Activated T-cell treated with anti-CD3 and anti-CD28 coated beads, Interleukin-2, amount 50 U/mL, for 4 hours (primary cell): ENCODE data around the gene KCNQ5. TPM values are rescaled to one million over a fixed set of nuclear protein-coding genes. Genes with fewer than 3 reads are reported as not detected.
"Not testable (repeated sequence)": the region's sequence is repeated elsewhere in the genome, so short reads cannot be mapped to it uniquely, and the experiment has no call there.

Experiments
- ATAC-seq, 2 donors: fragments of 200-7000 bp; cut with Tn5 transposase; one replicate each; pipeline ENCODE4 v1.10.0; 2021
- DNase-seq: peaks from one replicate; pipeline ENCODE4 v3.0.0-alpha.2; 2020
- H3K27me3 Mint-ChIP-seq: one replicate; pipeline ENCODE4 v1.8.0; 2021; ENCODE audit warnings: low read depth, mixed read lengths
- H3K36me3 Mint-ChIP-seq: one replicate; pipeline ENCODE4 v1.8.0; 2022; ENCODE audit warnings: mixed read lengths; ENCODE audit not compliant: insufficient read depth
- H3K4me1 Mint-ChIP-seq: one replicate; pipeline ENCODE4 v1.8.0; 2021; ENCODE audit warnings: low read depth, mixed read lengths
- H3K4me3 Mint-ChIP-seq: one replicate; pipeline ENCODE4 v1.8.0; 2021; ENCODE audit warnings: mild to moderate bottlenecking, moderate library complexity, mixed read lengths
- H3K9me3 Mint-ChIP-seq: one replicate; pipeline ENCODE4 v1.8.0; 2021; ENCODE audit warnings: mixed read lengths
- total RNA-seq, 3 donors: library from RNA; stranded (reverse); gene quantifications; one replicate each; pipeline ENCODE4 v1.2.1, GENCODE V29; 2021

The KCNQ5 gene
- total RNA-seq, 3 donors from 2014 or later: 9.7 to 13.1 (median 11.0) TPM

DNA sequence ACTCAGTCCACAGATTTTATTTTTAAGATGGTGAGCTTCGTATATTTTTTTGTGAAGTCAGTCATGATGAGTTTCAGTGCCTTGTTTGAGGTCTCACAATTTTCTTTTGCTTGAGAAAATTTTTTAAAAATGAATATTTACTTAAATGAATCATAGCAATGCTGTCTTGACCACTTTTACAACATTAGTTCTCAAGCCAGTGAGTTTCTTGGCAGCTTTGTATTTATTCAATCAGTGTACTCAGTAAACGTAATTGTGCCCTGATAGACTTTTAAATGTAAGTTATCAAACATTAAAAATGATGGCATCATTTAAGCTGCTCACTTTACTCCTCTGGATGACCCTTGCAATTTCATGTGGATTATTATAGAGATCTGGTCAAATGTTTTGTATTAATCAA is 342.1 kb downstream of the KCNQ5 start:
- no peaks in the 10 kb centered on the region for H3K4me1 Mint-ChIP-seq
- no peak for ATAC-seq
- no peaks in the 10 kb centered on the region for H3K27me3 Mint-ChIP-seq
- no peaks in the 10 kb centered on the region for H3K36me3 Mint-ChIP-seq
- DNase-seq: no peak
- H3K9me3 Mint-ChIP-seq: no peaks in the 10 kb centered on the region
- H3K4me3 Mint-ChIP-seq: no peak overlapping the region

DNA sequence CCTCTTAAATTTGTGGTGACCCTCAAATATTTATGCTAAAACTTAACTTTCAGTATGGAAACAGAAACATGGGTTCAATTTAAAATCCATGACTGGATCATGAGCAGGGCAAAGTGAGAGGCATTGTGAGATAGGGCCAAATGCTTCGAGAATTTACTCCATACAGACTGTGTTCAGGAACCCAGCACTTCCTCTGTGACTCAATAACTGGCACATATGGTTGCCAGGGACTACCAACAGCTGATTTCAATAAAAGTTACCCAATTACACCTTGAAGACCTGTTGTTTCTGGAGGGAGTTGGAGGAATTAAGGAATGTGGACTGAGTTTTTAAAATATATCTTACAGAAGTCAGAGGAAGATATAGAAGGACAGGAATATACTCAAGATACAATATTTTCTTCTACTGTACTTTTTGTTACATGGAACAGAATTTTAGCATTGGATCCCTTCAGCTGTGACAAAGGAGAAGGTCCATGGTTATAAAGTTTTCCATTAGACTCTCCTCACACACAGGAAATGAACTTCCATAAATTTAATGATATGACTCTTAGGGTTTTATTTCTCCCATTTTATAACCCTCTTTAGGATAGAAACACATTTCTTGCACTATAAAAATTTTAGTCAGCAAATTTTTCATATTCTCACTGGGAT is 344.9 kb downstream of the KCNQ5 start:
- no peaks in the 10 kb centered on the region for H3K27me3 Mint-ChIP-seq
- DNase-seq (no peak), ATAC-seq (no peak)
- no peak overlapping the region for H3K4me3 Mint-ChIP-seq
- H3K4me1 Mint-ChIP-seq: no peaks in the 10 kb centered on the region
- H3K9me3 Mint-ChIP-seq: no peaks in the 10 kb centered on the region
- no peaks in the 10 kb centered on the region for H3K36me3 Mint-ChIP-seq

DNA sequence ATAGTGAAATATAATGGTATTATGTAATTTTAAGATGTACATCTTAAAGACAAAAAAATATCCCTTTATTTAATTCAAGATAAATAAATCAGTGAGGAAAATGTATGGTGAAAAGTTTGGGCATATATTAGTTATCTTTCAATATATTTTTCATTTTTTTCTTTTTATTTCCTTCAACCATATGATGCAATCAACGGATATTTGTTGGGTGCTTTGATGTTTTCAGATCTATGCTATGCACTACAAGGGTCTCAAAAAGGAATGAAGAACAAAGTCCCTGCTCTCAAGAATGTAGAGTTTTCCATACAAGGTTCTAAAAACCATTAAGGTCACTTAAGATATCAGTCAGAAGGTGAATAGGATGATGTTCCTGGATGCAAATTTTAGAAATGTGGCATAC is 345.5 kb downstream of the KCNQ5 start:
- Mint-ChIP-seq H3K4me3 (no peak overlapping the region), H3K9me3 (no peaks in the 10 kb centered on the region), H3K27me3 (no peaks in the 10 kb centered on the region), H3K4me1 (no peaks in the 10 kb centered on the region), H3K36me3 (no peaks in the 10 kb centered on the region)
- ATAC-seq: no peak
- DNase-seq: no peak

DNA sequence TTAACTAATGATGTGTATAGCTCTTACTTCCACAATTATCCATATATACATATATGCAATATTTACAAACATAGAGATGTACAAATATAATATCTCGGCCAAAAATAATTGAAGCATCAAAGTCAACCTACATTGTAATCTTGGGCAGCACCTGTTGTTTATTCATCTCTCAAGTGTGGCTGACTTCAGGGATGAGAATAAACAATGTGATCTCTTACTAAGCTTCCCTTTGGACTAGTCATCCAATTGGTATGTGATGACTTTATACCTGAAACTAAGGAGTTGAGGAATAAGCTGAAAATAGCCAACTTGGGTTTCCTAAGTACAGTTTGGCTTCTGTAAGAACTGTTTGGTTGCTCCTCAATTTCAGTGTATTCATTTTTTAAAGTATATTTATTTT is 346.8 kb downstream of the KCNQ5 start:
- H3K4me3 Mint-ChIP-seq: no peak overlapping the region
- ATAC-seq (no peak), DNase-seq (no peak)
- H3K4me1 Mint-ChIP-seq: no peaks in the 10 kb centered on the region
- H3K36me3 Mint-ChIP-seq: no peaks in the 10 kb centered on the region
- H3K9me3 Mint-ChIP-seq: no peaks in the 10 kb centered on the region
- no peaks in the 10 kb centered on the region for H3K27me3 Mint-ChIP-seq

DNA sequence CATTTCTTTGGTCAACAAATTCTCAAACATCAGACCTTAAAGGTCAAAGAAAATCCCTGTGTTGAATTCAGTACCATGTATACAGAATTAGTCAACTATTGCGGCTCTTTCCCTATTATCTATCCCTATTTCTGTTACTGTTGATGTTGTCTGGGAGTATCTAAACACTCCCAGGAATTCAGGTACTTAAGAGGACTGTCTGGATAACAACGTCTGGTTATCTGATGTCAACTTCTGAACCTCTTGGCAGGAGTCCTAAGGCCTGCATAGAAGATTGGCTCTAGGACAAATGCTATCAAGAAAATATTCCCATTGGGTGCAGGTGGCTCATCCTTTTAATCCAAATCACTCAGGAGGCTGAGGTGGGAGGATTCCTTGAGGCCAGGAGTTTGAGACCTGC is 347.8 kb downstream of the KCNQ5 start:
- Mint-ChIP-seq H3K4me1 (no peaks in the 10 kb centered on the region), H3K36me3 (no peaks in the 10 kb centered on the region), H3K27me3 (no peaks in the 10 kb centered on the region), H3K9me3 (no peaks in the 10 kb centered on the region), H3K4me3 (no peak overlapping the region)
- ATAC-seq (no peak), DNase-seq (no peak)

DNA sequence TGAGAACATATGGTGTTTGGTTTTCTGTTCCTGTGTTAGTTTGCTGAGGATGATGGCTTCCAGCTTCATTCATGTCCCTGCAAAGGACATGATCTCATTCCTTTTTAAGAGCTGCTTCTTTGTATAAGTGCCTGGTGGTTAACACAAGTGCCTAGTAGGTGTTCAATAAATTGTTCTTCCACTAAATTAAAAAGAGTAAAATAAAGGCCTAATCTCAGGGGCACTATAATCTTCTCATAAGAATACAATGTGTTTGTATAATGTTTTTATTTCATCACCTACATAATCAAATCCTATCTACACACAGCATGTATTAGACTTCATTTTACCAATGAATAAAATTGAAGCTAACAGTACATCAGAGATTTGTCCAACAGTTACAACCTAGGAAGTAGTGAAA is 350.7 kb downstream of the KCNQ5 start:
- no peak for DNase-seq
- H3K4me3 Mint-ChIP-seq: no peak overlapping the region
- H3K27me3 Mint-ChIP-seq: no peaks in the 10 kb centered on the region
- no peaks in the 10 kb centered on the region for H3K4me1 Mint-ChIP-seq
- H3K36me3 Mint-ChIP-seq: no peaks in the 10 kb centered on the region
- H3K9me3 Mint-ChIP-seq: no peaks in the 10 kb centered on the region
- no peak for ATAC-seq

DNA sequence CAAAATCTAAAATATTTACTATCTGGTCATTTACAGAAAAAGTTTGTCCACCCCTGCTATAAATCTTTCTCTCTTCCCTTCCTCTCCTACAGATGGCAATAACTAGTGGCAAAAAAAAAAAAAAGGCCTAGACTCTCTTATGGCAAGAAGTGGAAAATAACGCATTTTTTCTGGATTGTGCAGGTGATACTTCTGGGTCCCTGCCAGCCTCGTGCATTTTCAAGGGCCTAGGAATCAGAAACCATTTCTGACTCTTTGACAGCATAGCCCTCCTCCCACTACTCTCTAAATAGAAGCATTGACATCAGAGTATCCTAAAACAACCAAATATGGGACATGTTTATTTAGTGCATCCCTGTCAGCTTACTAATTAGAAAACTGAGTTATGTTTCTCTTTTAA is 352.4 kb downstream of the KCNQ5 start:
- Mint-ChIP-seq H3K9me3 (no peaks in the 10 kb centered on the region), H3K36me3 (no peaks in the 10 kb centered on the region), H3K27me3 (no peaks in the 10 kb centered on the region), H3K4me3 (no peak overlapping the region), H3K4me1 (no peaks in the 10 kb centered on the region)
- ATAC-seq: no peak
- DNase-seq: no peak

DNA sequence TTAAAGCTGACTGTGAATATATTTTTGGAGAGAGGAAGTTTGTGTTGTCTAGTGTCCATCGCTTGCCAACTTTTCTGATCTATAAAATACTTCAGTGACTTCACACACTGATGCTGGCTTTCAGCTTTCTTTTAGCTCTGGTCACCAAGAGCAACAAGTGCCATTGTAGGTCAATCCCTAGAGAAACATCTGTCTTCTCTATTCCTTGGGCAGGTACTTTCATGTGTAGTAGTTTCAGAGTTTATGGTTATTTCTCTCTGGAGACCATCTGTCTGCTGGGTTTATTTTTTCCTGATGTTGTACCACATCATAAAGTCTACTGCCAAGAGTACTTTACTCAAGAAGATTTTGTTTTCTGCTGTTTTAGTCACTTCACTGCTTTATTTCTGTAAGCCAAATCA is 353.5 kb downstream of the KCNQ5 start:
- DNase-seq (no peak), ATAC-seq (no peak)
- H3K9me3 Mint-ChIP-seq: no peaks in the 10 kb centered on the region
- no peak overlapping the region for H3K4me3 Mint-ChIP-seq
- no peaks in the 10 kb centered on the region for H3K36me3 Mint-ChIP-seq
- no peaks in the 10 kb centered on the region for H3K27me3 Mint-ChIP-seq
- no peaks in the 10 kb centered on the region for H3K4me1 Mint-ChIP-seq

DNA sequence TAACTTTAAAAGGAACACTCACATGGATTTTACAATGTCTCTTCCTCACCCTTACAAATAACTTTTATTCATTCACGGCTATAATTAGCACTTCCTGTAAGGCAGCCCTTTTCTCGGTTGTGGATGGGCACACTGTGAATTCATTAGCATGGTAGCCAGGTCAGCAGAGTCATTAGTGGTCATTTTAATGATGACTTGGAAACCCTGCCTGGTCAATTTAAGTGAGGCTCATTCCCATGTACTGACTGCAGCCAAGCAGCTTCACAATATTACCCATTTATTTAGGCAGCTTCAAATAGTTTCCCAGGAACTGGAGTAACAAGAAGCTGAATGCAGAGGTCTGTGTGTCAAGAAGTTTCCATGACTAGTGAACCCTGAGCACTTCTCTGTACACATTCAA is 354.6 kb downstream of the KCNQ5 start:
- no peaks in the 10 kb centered on the region for H3K9me3 Mint-ChIP-seq
- no peak for ATAC-seq
- no peak for DNase-seq
- no peak overlapping the region for H3K4me3 Mint-ChIP-seq
- no peaks in the 10 kb centered on the region for H3K36me3 Mint-ChIP-seq
- H3K27me3 Mint-ChIP-seq: no peaks in the 10 kb centered on the region
- no peaks in the 10 kb centered on the region for H3K4me1 Mint-ChIP-seq

DNA sequence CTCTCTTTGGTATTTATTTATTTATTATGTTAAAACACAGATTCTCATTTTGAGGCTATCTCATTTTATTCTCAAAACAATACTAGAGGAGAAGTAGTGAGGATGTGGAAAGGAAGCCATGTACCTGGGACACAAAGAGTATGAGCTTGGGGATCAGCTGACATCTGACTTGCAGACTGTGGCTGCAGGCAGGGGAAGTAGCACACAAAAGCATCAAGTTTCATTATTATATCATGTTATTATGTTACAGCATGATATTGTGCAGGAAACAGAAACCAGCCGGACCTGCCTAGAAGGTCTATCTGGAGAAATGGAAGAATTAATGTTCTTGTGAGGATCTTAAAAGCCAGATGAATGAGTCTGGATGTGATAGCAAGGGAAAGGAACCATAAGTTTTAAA is 355.2 kb downstream of the KCNQ5 start:
- no peaks in the 10 kb centered on the region for H3K36me3 Mint-ChIP-seq
- no peak overlapping the region for H3K4me3 Mint-ChIP-seq
- no peaks in the 10 kb centered on the region for H3K4me1 Mint-ChIP-seq
- H3K27me3 Mint-ChIP-seq: no peaks in the 10 kb centered on the region
- DNase-seq (no peak), ATAC-seq (no peak)
- H3K9me3 Mint-ChIP-seq: no peaks in the 10 kb centered on the region

DNA sequence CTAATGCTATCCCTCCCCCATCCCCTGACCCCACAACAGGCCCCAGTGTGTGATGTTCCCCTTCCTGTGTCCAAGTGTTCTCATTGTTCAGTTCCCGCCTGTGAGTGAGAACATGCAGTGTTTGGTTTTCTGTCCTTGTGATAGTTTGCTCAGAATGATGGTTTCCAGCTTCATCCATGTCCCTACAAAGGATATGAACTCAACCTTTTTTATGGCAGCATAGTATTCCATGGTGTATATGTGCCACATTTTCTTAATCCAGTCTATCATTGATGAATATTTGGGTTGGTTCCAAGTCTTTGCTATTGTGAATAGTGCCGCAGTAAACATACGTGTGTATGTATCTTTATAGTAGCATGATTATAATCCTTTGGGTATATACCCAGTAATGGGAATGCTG is 356.9 kb downstream of the KCNQ5 start:
- not testable (repeated sequence) for ATAC-seq, H3K9me3 Mint-ChIP-seq, H3K4me3 Mint-ChIP-seq, H3K36me3 Mint-ChIP-seq, H3K4me1 Mint-ChIP-seq, DNase-seq, H3K27me3 Mint-ChIP-seq

DNA sequence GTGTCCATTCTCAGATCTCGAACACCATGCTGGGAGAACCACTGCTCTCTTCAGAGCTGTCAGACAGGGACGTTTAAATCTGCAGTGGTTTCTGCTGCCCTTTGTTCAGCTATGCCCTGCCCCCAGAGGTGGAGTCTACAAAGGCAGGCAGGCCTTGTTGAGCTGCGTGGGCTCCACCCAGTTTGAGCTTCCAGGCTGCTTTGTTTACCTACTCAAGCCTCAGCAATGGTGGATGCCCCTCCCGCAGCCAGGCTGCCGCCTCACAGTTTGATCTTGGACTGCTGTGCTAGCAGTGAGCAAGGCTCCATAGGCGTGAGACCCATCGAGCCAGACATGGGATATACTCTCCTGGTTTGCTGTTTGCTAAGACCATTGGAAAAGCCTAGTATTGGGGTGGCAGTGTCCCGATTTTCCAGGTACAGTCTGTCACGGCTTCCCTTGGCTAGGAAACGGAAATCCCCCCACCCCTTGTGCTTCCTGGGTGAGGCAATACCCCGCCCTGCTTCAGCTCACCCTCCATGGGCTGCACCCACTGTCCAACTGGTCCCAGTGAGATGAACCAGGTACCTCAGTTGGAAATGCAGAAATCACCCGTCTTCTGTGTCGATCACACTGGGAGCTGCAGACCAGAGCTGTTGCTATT is 362.4 kb downstream of the KCNQ5 start:
- H3K4me1 Mint-ChIP-seq, H3K27me3 Mint-ChIP-seq, DNase-seq, ATAC-seq, H3K4me3 Mint-ChIP-seq: not testable (repeated sequence)
- Mint-ChIP-seq H3K9me3 (peaks cover 13% of the 10 kb centered on the region), H3K36me3 (peaks cover 11% of the 10 kb centered on the region)

DNA sequence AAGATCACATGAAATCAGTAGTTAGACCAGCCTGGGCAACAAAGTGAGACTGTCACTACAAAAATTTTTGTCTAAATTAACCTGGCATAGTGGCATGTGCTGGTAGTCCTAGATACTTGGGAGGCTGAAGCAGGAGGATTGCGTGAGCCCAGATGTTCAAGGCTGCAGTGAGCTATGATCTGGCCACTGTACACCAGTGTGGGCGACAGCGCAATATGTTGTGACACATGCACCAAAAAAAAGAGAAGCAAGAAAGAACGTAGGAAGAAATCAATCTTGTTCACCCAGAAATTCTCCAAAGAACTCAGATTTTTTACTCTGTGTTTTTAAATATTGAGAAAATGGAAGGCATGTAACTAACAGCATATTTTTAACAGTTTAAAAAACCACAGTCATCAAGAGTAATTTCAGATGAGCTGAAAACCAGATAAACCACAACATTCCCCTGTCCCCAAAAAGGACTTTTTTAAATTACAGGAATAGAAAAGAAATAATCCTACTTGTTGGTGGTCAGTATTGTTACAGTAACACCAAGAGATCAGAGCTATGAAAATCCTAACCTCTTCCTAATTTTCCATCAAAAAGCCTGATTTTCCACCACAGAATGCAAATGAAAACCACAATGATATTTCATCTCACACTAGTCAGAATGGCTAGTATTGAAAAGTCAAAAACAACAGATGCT is 363.3 kb downstream of the KCNQ5 start:
- H3K27me3 Mint-ChIP-seq: no peaks in the 10 kb centered on the region
- no peaks in the 10 kb centered on the region for H3K4me1 Mint-ChIP-seq
- H3K36me3 Mint-ChIP-seq: peaks cover 11% of the 10 kb centered on the region
- no peak for ATAC-seq
- peaks cover 13% of the 10 kb centered on the region for H3K9me3 Mint-ChIP-seq
- no peak overlapping the region for H3K4me3 Mint-ChIP-seq
- DNase-seq: no peak

DNA sequence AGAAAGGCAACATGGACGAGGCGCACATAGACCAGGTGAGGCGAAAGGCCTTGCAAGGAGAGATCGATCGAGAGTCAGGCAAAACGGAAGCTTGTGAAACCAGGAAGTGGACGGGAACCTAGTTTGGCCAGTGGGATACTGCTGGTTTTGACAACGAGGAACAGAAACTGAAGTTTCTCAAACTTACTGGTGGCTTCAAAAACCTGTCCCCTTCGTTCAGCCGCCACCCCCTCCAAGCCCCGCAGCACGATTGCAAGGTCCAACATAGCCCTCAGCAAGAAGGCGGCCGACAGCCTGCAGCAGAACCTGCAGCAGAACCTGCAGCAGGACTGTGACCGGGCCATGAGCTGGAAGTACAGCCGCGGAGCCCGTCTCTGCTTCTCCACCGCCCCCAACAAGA is 365.4 kb downstream of the KCNQ5 start:
- no peak for ATAC-seq
- Mint-ChIP-seq H3K4me3 (no peak overlapping the region), H3K9me3 (peaks cover 13% of the 10 kb centered on the region), H3K27me3 (no peaks in the 10 kb centered on the region), H3K36me3 (peaks cover 11% of the 10 kb centered on the region), H3K4me1 (no peaks in the 10 kb centered on the region)
- no peak for DNase-seq

DNA sequence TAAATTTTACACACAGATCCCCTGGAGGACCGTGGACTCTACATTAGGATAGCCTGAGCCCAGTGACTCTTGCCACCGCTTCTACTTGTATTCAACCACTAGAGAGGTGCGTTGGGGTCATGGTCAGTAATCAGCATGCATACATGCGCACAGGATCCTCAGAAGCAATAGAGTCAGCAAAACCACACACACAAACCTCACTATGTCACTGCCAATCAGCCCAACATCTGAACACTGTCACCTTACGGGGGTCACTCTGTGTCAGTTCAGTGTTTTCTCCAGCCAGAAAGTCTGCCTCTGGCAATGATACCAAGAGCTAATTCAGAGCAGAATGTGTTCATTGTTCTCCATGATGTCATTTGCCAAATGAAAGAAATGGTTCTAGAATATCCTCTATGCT is 378.1 kb downstream of the KCNQ5 start:
- H3K27me3 Mint-ChIP-seq: no peaks in the 10 kb centered on the region
- H3K4me3 Mint-ChIP-seq: no peak overlapping the region
- no peaks in the 10 kb centered on the region for H3K4me1 Mint-ChIP-seq
- H3K9me3 Mint-ChIP-seq: no peaks in the 10 kb centered on the region
- DNase-seq (no peak), ATAC-seq (no peak)
- peaks cover 4% of the 10 kb centered on the region for H3K36me3 Mint-ChIP-seq
